GM04503 (cell line): ENCODE data around the gene SDHA.
"Not testable (repeated sequence)": the region's sequence is repeated elsewhere in the genome, so short reads cannot be mapped to it uniquely, and the experiment has no call there.

Experiments used
- DNase-seq: peaks from one replicate; pipeline ENCODE4 v3.0.0-alpha.2; 2012; ENCODE audit warnings: low read depth

The SDHA gene

GRCh38 chr5:257148-257547 is 39.0 kb downstream of the SDHA start:
- no peak for DNase-seq

- DNase-seq: peak; percentile 92
Measured at GRCh38 chr5:263275-263974, 45.3 kb downstream of the SDHA start.

- no peak for DNase-seq
Measured at GRCh38 chr5:264338-264737, 46.2 kb downstream of the SDHA start.

- DNase-seq: not testable (repeated sequence)
Measured at GRCh38 chr5:266311-267026, 48.3 kb downstream of the SDHA start.

GRCh38 chr5:267716-268115 is 49.6 kb downstream of the SDHA start:
- no peak for DNase-seq

- no peak for DNase-seq
Measured at GRCh38 chr5:270340-270739, 52.2 kb downstream of the SDHA start.

GRCh38 chr5:271828-272167 is 53.7 kb downstream of the SDHA start:
- DNase-seq: not testable (repeated sequence)

- not testable (repeated sequence) for DNase-seq
Measured at GRCh38 chr5:273091-273490, 55.0 kb downstream of the SDHA start.

- DNase-seq: not testable (repeated sequence)
Measured at GRCh38 chr5:273491-273890, 55.4 kb downstream of the SDHA start.

GRCh38 chr5:274346-274745 is 56.2 kb downstream of the SDHA start:
- not testable (repeated sequence) for DNase-seq

- no peak for DNase-seq
Measured at GRCh38 chr5:278646-279045, 60.5 kb downstream of the SDHA start.

- not testable (repeated sequence) for DNase-seq
Measured at GRCh38 chr5:279051-279665, 61.0 kb downstream of the SDHA start.

GRCh38 chr5:285991-286557 is 68.0 kb downstream of the SDHA start:
- no peak for DNase-seq

GRCh38 chr5:290200-290599 is 72.1 kb downstream of the SDHA start:
- DNase-seq: not testable (repeated sequence)

- not testable (repeated sequence) for DNase-seq
Measured at GRCh38 chr5:291345-291744, 73.2 kb downstream of the SDHA start.

GRCh38 chr5:294788-295187 is 76.7 kb downstream of the SDHA start:
- not testable (repeated sequence) for DNase-seq

GRCh38 chr5:296207-296606 is 78.1 kb downstream of the SDHA start:
- DNase-seq: not testable (repeated sequence)

- DNase-seq: not testable (repeated sequence)
Measured at GRCh38 chr5:296954-297353, 78.8 kb downstream of the SDHA start.

- not testable (repeated sequence) for DNase-seq
Measured at GRCh38 chr5:297448-297847, 79.3 kb downstream of the SDHA start.

- not testable (repeated sequence) for DNase-seq
Measured at GRCh38 chr5:297991-298736, 80.0 kb downstream of the SDHA start.

- DNase-seq: no peak
Measured at GRCh38 chr5:298737-299125, 80.6 kb downstream of the SDHA start.

GRCh38 chr5:299921-300320 is 81.8 kb downstream of the SDHA start:
- not testable (repeated sequence) for DNase-seq
